T follicular helper cell (primary cell): ENCODE measurements around the gene VLDLR.

Source experiments
- DNase-seq: peaks from one replicate; pipeline ENCODE4 v3.0.0-alpha.2; 2020; ENCODE audit warnings: low read depth

VLDLR gene

GRCh38 chr9:2620919-2621721 lies 467 bp upstream of the VLDLR start:
- DNase-seq: no peak

- no peak for DNase-seq
Measured at GRCh38 chr9:2622461-2623287, 1.1 kb downstream of the VLDLR start.

DNA sequence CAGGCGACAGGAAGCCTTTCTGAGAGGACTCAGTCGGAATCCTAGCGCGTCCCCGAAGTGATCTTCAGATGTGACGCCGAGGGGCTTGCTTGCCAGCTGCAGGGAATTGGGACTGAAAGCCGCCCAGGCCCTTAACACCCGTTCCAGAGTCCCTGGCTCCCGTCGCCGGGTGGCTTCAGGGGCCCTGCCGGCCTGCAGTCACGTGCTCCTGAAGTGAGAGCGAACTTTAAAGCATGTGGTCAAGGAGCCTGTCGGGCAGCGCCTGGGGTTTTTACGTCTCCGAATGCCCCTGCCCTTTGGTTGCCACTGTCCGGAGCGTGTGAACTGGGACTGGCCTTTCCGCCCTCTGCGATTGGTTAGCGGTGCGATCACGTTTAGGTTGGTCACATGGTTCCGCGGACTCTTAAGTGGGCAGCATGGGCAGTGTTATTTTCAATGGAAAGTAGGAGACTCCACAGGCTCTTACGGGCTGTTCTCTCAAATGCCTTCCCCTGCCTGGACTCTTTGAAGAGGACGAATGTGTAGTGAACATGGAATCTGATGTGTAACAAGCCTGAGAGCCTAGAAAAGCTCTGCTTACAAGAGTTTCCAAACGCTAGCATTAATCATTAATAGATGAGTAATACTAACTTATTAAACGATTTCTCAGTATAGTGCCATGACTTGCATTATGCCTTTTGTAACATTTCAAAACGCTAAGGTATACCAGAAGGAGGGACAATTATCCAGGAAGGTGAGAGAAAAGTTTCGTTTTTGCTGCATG lies 1.9 kb downstream of the VLDLR start:
- no peak for DNase-seq

DNA sequence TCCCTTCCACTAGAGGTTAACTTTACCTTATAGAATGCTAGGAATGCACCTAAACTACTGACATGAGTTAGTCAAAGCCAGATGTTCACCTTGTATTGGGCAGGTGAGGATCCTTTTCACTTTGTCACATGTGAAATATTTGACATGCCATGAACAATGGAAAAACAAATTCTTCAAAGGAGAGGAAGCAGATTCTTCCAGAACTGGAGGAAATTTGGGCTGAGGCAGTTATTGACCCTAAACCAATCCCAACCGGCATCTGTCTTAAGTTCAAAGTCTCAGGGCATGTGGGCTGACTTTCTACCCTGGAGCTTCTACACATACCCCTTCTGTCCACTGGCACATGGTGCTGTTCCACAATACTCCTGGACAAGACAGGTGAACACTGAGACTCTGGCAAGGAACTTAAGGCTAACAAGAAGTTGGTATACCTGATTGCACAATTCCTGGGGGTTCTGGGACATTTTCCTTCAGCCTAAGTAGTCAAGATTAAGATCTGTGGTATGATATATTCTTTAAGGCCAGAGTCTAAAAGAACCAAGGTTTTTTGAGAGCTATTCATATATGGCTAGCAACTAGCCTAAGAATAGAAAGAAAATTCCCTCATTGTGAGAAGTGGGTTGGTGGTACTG lies 2.6 kb downstream of the VLDLR start:
- DNase-seq: no peak

GRCh38 chr9:2625427-2625826 lies 3.8 kb downstream of the VLDLR start:
- DNase-seq: no peak

GRCh38 chr9:2628919-2629318 lies 7.3 kb downstream of the VLDLR start:
- DNase-seq: no peak

DNA sequence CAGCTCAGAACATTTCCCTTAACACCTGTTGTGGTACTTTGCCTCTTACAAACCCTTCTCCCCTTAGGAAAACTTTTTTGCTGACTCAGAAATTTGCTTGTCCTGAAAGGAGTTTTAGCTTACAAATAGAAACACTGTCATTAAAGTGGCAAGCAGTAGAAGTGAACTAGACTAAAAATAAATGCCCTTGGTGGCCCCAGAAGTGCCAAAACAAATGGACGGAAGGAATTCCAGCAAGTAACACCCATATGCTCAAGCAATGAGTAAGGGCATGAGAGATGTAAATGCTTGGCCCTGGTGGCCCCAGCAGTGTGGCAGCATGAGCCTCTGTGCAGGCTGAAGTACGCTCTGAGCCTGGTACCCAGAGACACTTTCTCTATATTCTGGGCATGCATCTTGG lies 8.6 kb downstream of the VLDLR start:
- DNase-seq: no peak

- no peak for DNase-seq
Measured at GRCh38 chr9:2631263-2631662, 9.7 kb downstream of the VLDLR start.

DNA sequence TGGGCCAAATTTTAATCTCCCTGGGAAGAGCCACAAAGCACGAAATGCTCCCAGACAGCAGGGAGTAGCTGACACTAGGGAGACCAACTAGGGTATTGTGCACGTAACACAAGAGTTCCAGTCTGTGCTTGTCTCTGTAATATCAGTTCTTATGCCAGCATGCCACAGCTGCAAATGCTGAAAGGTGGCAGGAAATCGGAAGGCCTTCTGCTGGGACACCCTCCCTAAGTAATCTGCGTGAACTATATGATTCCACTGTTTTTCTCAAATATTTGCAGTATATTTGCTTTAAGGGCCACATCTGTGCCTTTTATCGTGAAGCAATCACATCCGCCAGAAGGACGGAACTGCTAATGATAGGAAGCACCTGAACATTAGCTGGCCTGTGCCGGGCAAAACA lies 12.6 kb downstream of the VLDLR start:
- DNase-seq: no peak

GRCh38 chr9:2634818-2635217 lies 13.2 kb downstream of the VLDLR start:
- no peak for DNase-seq

DNA sequence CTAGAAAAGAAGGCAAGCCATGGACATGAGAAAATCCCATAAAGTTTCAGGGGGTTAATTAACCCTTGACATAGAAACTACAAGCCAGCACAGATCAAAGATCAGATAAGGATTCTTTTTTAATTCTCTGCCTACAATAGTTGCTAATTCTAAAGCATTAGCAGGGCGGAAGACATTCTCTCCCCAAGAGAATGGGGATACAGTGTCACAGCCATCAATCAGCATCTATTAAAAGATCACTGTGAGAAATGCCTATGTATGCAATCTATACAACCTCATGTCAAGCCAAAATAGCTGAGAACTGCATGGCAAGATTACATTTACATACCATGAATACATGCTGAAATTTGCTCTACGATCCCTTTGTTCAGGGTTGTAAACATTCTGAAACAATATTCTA lies 14.3 kb downstream of the VLDLR start:
- DNase-seq: no peak

- DNase-seq: no peak
Measured at GRCh38 chr9:2637390-2637789, 15.8 kb downstream of the VLDLR start.

DNA sequence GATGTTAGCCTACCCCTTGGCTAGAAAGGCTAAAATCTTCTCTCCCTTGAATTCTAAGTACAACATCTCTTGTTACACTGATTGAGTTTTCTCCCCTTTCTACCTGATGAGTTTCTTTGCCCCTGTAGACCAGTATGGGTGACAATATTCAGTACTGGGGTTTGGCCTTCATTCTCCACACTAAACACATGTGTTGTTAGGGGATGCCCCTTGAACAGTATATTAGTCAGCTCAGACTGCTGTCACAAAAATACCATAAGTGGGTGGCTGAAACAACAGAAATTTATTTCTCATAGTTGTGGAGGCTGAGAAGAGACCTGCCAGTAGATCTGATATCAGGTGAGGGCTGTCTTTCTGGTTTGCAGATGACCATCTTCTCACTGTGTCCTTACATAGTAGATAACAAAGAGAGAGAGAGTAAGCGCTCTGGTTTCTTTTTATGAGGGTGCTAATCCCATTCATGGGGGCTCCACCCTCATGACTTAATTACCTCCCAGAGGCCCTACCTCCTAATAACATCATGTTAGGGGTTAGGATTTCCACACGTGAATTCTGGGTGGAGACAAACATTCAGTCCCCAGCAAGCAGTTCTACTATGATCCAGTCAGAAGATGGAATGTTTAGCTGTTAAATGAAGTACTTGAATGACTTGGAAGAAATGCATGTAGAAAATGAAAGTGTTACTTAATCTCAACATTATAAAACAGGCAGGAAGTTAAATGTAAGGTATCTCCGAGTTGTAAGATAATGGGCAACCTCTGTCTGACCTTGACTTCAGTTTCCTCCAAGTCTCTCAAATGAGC lies 17.5 kb downstream of the VLDLR start:
- DNase-seq: no peak

DNA sequence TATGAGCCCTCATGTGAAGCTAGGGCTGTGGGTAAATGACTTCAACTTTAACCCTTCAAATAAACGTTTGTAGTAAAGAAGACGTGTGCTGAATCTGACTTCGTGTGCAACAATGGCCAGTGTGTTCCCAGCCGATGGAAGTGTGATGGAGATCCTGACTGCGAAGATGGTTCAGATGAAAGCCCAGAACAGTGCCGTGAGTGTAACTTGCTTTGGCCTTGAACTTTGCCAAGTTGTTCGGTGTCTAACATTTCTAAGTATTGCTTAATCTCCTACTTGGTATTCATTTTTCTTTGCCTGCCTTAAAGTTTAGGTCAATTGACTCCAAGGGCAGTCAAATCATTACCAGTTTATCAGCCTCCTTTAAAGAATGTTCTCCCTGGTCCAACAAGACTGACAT lies 18.2 kb downstream of the VLDLR start:
- DNase-seq: no peak

- no peak for DNase-seq
Measured at GRCh38 chr9:2640570-2640969, 19.0 kb downstream of the VLDLR start.

- DNase-seq: no peak
Measured at GRCh38 chr9:2641033-2641432, 19.4 kb downstream of the VLDLR start.

- DNase-seq: no peak
Measured at GRCh38 chr9:2642068-2642467, 20.5 kb downstream of the VLDLR start.

- no peak for DNase-seq
Measured at GRCh38 chr9:2645569-2645968, 24.0 kb downstream of the VLDLR start.

- DNase-seq: no peak
Measured at GRCh38 chr9:2655411-2655901, 33.9 kb downstream of the VLDLR start.

- DNase-seq: no peak
Measured at GRCh38 chr9:2657427-2657826, 35.8 kb downstream of the VLDLR start.

- no peak for DNase-seq
Measured at GRCh38 chr9:2662496-2662895, 40.9 kb downstream of the VLDLR start.
